SK-N-SH treated with all-trans-retinoic acid at 6 μM for 48 hours (cell line): Measurements from ENCODE around the gene FCHO2.

Experiments used
- ARNTL ChIP-seq: fragments of 450-650 bp; formaldehyde crosslinking; IDR thresholded peaks from 2 replicates; pipeline ENCODE4 v1.5.0; 2020; ENCODE audit warnings: low read depth, mild to moderate bottlenecking, moderate library complexity, borderline replicate concordance
- ISL1 ChIP-seq: fragments of 250-450 bp; sonication (Bioruptor Pico); IDR thresholded peaks from 2 replicates; pipeline ENCODE4 v2.1.2; 2022; ENCODE audit warnings: mild to moderate bottlenecking, moderate library complexity
- PATZ1 ChIP-seq: fragments of 250-450 bp; sonication (Bioruptor Pico); IDR thresholded peaks from 2 replicates; pipeline ENCODE4 v1.8.0; 2020; ENCODE audit warnings: mild to moderate bottlenecking, moderate library complexity, borderline replicate concordance
- RARB ChIP-seq: fragments of 250-450 bp; sonication (Bioruptor Pico); IDR thresholded peaks from 2 replicates; pipeline ENCODE4 v1.8.0; 2021; ENCODE audit warnings: mild to moderate bottlenecking, moderate library complexity
- SNAI2 ChIP-seq: fragments of 250-450 bp; sonication (Bioruptor Pico); IDR thresholded peaks from 2 replicates; pipeline ENCODE4 v1.5.0; 2020; ENCODE audit warnings: mild to moderate bottlenecking, moderate library complexity
- ZNF565 ChIP-seq: fragments of 450-650 bp; formaldehyde crosslinking; conservative IDR thresholded peaks from 2 replicates; pipeline ENCODE4 v1.5.0; 2020; ENCODE audit warnings: low read depth, mild to moderate bottlenecking, moderate library complexity

GRCh38 chr5:73093943-73094342, 138.1 kb downstream of the FCHO2 start:
- TF ChIP-seq ZNF565 (CRISPR knock-in tag) (no peak), ARNTL (no peak), RARB (CRISPR knock-in tag) (no peak), ISL1 (CRISPR knock-in tag) (no peak), SNAI2 (CRISPR knock-in tag) (no peak), PATZ1 (no peak)
